Endothelial cell of hepatic sinusoid (primary cell): ENCODE measurements around the gene SIRT6.
"Not testable (repeated sequence)": the region's sequence is repeated elsewhere in the genome, so short reads cannot be mapped to it uniquely, and the experiment has no call there.

Source experiments
- in situ Hi-C: cut with HindIII; loops from 2 replicates; pipeline ENCODE4 v1.10.0; 2017; ENCODE audit warnings: low sequenced_read_pairs

The SIRT6 gene

GRCh38 chr19:4139614-4140236 lies 42.6 kb downstream of the SIRT6 start:
- in situ Hi-C loops: no loop called here

GRCh38 chr19:4138445-4138844 lies 43.9 kb downstream of the SIRT6 start:
- in situ Hi-C loops: no loop called here

GRCh38 chr19:4136680-4137088 lies 45.7 kb downstream of the SIRT6 start:
- in situ Hi-C loops: no loop called here

DNA sequence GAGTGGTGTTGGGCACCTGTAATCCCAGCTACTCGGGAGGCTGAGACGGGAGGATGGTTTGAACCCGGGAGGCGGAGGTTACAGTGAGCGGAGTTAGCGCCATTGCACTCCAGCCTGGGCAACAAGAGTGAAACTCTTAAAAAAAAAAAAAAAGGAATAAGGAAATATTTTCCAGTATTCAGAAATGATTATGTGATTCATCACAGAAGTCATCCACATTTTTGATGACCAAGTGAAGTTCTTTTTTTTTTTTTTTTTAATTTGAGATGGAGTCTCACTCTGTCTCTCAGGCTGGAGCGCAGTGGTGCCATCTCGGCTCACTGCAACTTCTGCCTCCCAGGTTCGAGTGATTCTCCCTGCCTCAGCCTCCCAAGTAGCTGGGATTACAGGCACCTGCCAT lies 47.0 kb downstream of the SIRT6 start:
- in situ Hi-C loops: not testable (repeated sequence)

DNA sequence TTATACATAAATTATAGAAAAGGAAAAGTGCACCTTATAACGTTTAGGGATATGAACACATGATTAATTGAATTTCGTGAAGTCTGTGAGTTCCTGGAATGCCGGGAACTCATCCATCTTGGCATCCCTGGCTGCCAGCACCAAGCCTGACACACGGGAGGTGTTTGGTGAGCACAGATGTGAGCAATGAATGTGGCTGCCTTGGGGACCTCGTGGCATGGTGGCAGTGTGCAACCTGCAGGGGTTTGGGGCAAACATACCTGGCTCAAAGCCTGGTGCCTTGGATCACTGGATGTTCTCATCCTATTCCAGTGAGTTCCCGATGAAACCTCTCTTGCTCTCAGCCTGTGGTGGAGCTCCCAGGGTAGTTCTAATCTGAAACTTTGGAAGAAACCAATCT lies 48.0 kb downstream of the SIRT6 start:
- in situ Hi-C loops: loop anchor here (5.0 kb wide), 2 partner anchors 53 to 72 kb away; no protein-coding TSS in a partner anchor

DNA sequence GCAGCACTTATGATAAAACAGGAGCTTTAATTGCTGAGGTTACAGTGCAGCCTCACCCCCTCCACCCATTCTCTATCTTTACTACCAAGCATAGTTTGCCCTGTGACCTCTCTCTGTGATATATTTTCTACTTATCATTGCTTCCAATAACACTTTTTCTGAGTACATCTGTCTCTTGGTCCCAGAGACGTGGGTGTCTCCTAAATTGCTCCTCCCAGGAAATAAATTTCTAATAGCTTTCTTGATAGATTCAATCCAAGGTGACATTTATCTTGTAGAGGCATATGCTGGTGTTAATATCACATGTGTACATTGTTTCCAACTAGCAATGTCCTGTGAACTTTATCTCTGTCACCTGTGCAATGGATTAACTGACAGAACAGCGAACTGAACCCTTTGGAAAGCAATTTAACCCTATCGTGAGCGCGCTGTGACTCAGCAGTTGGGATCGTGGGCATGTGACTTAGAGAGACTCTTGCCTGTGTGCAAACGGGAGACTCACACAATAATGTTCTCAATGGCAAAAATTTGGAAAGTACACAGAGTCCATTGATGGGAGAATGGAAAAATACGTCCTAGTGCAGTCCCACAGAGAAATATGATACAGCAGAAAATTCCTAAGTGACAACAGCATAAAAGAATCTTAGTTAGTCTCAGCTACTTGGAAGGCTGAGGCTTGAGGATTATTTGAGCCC lies 51.5 kb downstream of the SIRT6 start:
- in situ Hi-C loops: loop anchor here (5.0 kb wide), 2 partner anchors 56 to 69 kb away; no protein-coding TSS in a partner anchor

DNA sequence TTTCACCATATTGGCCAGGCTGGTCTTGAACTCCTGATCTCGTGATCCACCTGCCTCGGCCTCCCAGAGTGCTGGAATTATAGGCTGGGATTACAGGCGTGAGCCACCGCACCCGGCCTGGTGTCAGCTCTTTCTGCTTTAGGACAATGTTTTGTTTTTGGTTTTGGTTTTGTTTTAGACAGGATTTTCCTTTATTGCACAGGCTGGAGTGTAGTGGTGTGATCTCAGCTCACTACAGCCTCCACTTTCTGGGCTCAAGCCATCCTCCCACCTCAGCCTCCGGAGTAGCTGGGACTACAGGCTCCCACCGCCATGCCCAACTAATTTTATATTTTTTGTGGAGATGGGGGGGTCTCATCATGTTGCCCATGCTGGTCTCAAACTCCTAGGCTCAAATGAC lies 53.3 kb downstream of the SIRT6 start:
- in situ Hi-C loops: not testable (repeated sequence)

- in situ Hi-C loops: not testable (repeated sequence)
Observed at GRCh38 chr19:4127322-4127721, 55.0 kb downstream of the SIRT6 start.

- in situ Hi-C loops: no loop called here
Observed at GRCh38 chr19:4124638-4125037, 57.7 kb downstream of the SIRT6 start.
